Gastrocnemius medialis (tissue), 4 donors: ENCODE data around the gene DHRS9.

Source experiments
- POLR2A ChIP-seq, 2 donors: fragments of 450-650 bp; IDR thresholded peaks; one replicate each; pipeline ENCODE4 v1.6.1; 2017; ENCODE audit warnings: antibody characterized with exemption in 2 of 2, mild to moderate bottlenecking in 2 of 2, moderate library complexity in 2 of 2
- TF ChIP-seq, protein P1 (sequence below), 5 experiments: fragments of 450-650 bp in 3 of 5; fragments of 200-600 bp in 2 of 5; sonication (generic) in 2 of 5; IDR thresholded peaks in 4 of 5; conservative IDR thresholded peaks in 1 of 5; 1 replicate in 4 of 5; 2 replicates in 1 of 5; pipeline ENCODE4 v1.5.1; 2016 to 2019; ENCODE audit warnings: antibody characterized with exemption in 5 of 5, mild to moderate bottlenecking in 3 of 5, moderate library complexity in 3 of 5

DNA sequence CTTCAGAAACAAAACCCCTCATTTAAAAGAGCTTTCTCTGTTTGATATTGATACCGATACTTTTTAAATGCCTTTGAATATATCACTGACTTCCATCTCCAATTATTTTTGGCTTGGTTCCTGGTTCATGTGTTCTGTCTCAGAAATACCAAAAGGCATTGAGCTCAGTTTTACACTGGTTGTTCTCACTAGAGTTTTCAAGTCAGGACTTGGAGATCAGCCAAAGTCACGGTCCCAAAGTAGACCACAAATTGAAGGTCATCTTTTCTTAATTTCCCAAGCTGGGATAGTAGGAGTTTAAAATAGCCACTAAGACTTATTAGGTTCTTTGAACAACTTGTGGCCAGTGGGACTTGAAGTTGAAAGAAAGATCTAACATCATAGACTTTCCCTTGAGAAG is 24.2 kb downstream of the DHRS9 start:
- TF ChIP-seq, protein P1, sequence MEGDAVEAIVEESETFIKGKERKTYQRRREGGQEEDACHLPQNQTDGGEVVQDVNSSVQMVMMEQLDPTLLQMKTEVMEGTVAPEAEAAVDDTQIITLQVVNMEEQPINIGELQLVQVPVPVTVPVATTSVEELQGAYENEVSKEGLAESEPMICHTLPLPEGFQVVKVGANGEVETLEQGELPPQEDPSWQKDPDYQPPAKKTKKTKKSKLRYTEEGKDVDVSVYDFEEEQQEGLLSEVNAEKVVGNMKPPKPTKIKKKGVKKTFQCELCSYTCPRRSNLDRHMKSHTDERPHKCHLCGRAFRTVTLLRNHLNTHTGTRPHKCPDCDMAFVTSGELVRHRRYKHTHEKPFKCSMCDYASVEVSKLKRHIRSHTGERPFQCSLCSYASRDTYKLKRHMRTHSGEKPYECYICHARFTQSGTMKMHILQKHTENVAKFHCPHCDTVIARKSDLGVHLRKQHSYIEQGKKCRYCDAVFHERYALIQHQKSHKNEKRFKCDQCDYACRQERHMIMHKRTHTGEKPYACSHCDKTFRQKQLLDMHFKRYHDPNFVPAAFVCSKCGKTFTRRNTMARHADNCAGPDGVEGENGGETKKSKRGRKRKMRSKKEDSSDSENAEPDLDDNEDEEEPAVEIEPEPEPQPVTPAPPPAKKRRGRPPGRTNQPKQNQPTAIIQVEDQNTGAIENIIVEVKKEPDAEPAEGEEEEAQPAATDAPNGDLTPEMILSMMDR (IDR thresholded peaks at IDR 0.05 in 4 of 5, conservative IDR thresholded peaks at IDR 0.05 in 1 of 5) = no peak
- TF ChIP-seq POLR2A (IDR thresholded peaks at IDR 0.05) = no peak
